ENCODE data around the gene GABRB2.

Gene GABRB2

GRCh38 chr5:161467703-161468102 lies 78.8 kb downstream of the GABRB2 start:
- TF ChIP-seq CTCF (IDR thresholded peaks at IDR 0.05; ENCODE audit: low read depth, low read length, missing control alignments): no peak
- no peaks in the 10 kb centered on the region for H3K36me3 ChIP-seq (replicated peaks)
- in situ Hi-C loops (cut with HindIII; ENCODE audit: low pct_ligation_motif_present, low sequenced_read_pairs): no loop called here
- no peak overlapping the region for H3K4me3 ChIP-seq (ENCODE audit: low read depth, low read length)
- no peaks in the 10 kb centered on the region for H3K27me3 ChIP-seq (replicated peaks)
- DNase-seq: no peak
- H3K27ac ChIP-seq: no peak overlapping the region

GRCh38 chr5:161460741-161461140 lies 85.8 kb downstream of the GABRB2 start:
- H3K36me3 ChIP-seq (replicated peaks): no peaks in the 10 kb centered on the region
- in situ Hi-C loops (cut with HindIII; ENCODE audit: low pct_ligation_motif_present, low sequenced_read_pairs): no loop called here
- no peaks in the 10 kb centered on the region for H3K27me3 ChIP-seq (replicated peaks)
- no peak overlapping the region for H3K4me3 ChIP-seq (ENCODE audit: low read depth, low read length)
- no peak overlapping the region for H3K27ac ChIP-seq
- no peak for DNase-seq
- no peak for TF ChIP-seq CTCF (IDR thresholded peaks at IDR 0.05; ENCODE audit: low read depth, low read length, missing control alignments)

GRCh38 chr5:161446655-161447054 lies 99.9 kb downstream of the GABRB2 start:
- no peak for DNase-seq
- TF ChIP-seq CTCF (IDR thresholded peaks at IDR 0.05; ENCODE audit: low read depth, low read length, missing control alignments): no peak
- Histone ChIP-seq H3K27ac (no peak overlapping the region), H3K4me3 (ENCODE audit: low read depth, low read length) (no peak overlapping the region), H3K27me3 (replicated peaks) (no peaks in the 10 kb centered on the region), H3K36me3 (replicated peaks) (no peaks in the 10 kb centered on the region)
- in situ Hi-C loops (cut with HindIII; ENCODE audit: low pct_ligation_motif_present, low sequenced_read_pairs): no loop called here

GRCh38 chr5:161442471-161442870 lies 104.1 kb downstream of the GABRB2 start:
- no peaks in the 10 kb centered on the region for H3K36me3 ChIP-seq (replicated peaks)
- in situ Hi-C loops (cut with HindIII; ENCODE audit: low pct_ligation_motif_present, low sequenced_read_pairs): no loop called here
- H3K27me3 ChIP-seq (replicated peaks): no peaks in the 10 kb centered on the region
- no peak overlapping the region for H3K27ac ChIP-seq
- no peak for DNase-seq
- H3K4me3 ChIP-seq (ENCODE audit: low read depth, low read length): no peak overlapping the region
- no peak for TF ChIP-seq CTCF (IDR thresholded peaks at IDR 0.05; ENCODE audit: low read depth, low read length, missing control alignments)

- no peak overlapping the region for H3K4me3 ChIP-seq (ENCODE audit: low read depth, low read length)
- no peaks in the 10 kb centered on the region for H3K36me3 ChIP-seq (replicated peaks)
- H3K27me3 ChIP-seq (replicated peaks): no peaks in the 10 kb centered on the region
- TF ChIP-seq CTCF (IDR thresholded peaks at IDR 0.05; ENCODE audit: low read depth, low read length, missing control alignments): no peak
- in situ Hi-C loops (cut with HindIII; ENCODE audit: low pct_ligation_motif_present, low sequenced_read_pairs): no loop called here
- no peak overlapping the region for H3K27ac ChIP-seq
- no peak for DNase-seq
Measured at GRCh38 chr5:161432798-161433197, 113.7 kb downstream of the GABRB2 start.

- in situ Hi-C loops (cut with HindIII; ENCODE audit: low pct_ligation_motif_present, low sequenced_read_pairs): no loop called here
- no peak overlapping the region for H3K4me3 ChIP-seq (ENCODE audit: low read depth, low read length)
- H3K36me3 ChIP-seq (replicated peaks): no peaks in the 10 kb centered on the region
- no peak overlapping the region for H3K27ac ChIP-seq
- no peaks in the 10 kb centered on the region for H3K27me3 ChIP-seq (replicated peaks)
- no peak for TF ChIP-seq CTCF (IDR thresholded peaks at IDR 0.05; ENCODE audit: low read depth, low read length, missing control alignments)
- DNase-seq: no peak
Measured at GRCh38 chr5:161431963-161432362, 114.6 kb downstream of the GABRB2 start.
